GM18870 (cell line): Measurements from ENCODE around the gene DPY19L1.
"Not testable (repeated sequence)": the region's sequence is repeated elsewhere in the genome, so short reads cannot be mapped to it uniquely, and the experiment has no call there.

Experiments used
- ATAC-seq: cut with Tn5 transposase; IDR thresholded peaks from one replicate; pipeline ENCODE4 v1.9.1; 2021; ENCODE audit warnings: moderate library complexity; ENCODE audit not compliant: unreplicated experiment

The DPY19L1 gene

GRCh38 chr7:35035511-35035961 is 1.7 kb downstream of the DPY19L1 start:
- no peak for ATAC-seq

- ATAC-seq: no peak
Observed at GRCh38 chr7:35032166-35032565, 5.1 kb downstream of the DPY19L1 start.

DNA sequence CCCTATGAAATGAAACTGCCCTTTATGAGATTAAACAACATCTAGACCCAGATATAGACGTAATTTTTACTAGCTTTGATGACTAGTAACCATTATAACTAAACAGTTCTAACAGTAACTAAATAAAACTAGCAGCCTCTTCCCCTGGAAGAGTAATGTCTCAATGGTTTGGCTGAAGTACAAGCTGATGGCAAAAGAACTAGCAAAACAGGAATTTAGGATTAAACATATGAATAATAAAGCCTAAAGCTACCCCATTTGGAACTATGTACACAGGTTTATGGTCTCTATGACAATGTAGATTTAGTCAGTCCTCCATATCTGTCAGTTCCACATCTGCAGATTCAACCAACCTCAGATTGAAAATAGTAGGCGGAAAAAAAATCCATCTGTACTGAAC is 6.4 kb downstream of the DPY19L1 start:
- ATAC-seq: no peak

- ATAC-seq: no peak
Observed at GRCh38 chr7:35029311-35029710, 8.0 kb downstream of the DPY19L1 start.

GRCh38 chr7:35026150-35026549 is 11.1 kb downstream of the DPY19L1 start:
- no peak for ATAC-seq

DNA sequence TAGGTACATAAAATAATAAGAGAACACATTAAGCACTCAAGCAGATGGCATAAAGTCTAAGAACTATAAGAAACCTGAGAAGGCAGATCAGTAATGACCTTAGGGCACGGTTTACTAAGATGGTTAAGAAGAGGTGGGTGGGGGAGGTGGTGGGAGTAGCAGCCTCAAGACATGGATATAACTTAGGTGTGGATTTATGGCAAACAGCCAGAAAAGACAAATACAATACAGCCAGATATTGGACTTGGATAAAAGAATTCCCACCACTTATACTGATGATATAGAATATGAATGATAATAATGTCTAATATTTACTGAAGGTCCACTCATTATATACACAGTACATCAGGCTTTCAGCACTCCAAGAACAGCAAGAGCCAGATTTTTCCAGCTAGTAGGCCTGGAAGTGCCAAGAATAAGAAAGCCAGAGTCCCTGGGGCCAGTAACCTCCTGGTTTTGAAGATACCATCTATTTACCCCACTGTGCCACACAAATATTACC is 11.9 kb downstream of the DPY19L1 start:
- no peak for ATAC-seq

DNA sequence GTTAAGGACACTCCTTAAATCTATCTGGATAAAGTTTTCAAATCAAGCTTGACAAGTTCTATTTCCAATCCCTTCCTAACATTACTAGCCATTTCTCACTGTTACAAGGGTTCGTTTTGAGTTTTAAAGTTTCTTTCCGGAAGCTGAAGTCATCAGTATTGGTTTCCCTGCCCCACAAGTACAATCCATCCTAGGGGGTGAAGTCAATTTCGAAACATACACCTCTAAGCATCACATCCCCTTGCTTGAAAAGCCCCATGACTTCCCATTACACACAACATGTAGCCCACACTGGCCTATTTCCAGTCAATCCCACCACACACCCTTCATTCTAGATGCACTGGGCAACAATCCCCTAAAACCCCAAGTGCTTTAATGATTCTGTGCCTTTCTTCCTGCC is 13.0 kb downstream of the DPY19L1 start:
- no peak for ATAC-seq

- ATAC-seq: no peak
Observed at GRCh38 chr7:35022725-35023124, 14.6 kb downstream of the DPY19L1 start.

- no peak for ATAC-seq
Observed at GRCh38 chr7:35021445-35021844, 15.8 kb downstream of the DPY19L1 start.

DNA sequence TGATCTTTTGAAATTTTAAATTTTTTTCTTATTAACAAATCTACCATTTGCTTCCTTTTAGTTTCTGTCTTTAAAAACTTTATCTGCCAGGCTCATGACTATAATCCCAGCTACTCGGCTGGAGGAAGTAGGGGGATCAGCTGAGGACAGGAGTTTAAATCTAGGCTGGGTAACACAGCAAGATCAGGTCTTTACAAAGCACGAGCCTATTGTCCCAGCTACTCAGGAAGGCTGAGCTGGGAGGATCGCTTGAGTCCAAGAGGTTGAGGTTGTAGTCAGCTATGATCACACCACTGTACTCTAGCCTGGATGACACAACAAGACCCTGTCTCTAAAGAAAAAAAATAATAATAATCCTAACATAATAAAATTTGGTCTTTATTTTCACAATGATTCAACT is 17.5 kb downstream of the DPY19L1 start:
- no peak for ATAC-seq

- no peak for ATAC-seq
Observed at GRCh38 chr7:35019179-35019729, 18.0 kb downstream of the DPY19L1 start.

GRCh38 chr7:35015346-35015859 is 21.9 kb downstream of the DPY19L1 start:
- ATAC-seq: no peak

DNA sequence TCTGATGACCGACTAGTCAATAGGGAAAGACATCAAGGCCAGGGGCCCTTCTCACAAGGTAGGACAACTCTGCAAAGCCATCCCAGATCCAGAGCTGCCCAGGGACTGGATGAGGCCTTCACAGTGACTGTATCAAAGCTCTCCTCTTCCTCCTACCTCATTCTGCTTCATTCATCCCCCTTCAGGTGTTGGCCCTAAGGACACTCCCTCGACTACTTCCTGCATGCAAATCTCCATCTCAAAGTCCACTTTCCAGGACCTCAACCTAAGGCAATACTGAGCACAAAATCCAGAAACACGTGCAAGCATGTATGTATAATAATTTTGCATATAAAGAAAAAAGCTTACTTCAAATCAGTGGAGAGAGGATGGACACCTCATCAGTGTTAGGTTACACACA is 25.1 kb downstream of the DPY19L1 start:
- ATAC-seq: no peak

DNA sequence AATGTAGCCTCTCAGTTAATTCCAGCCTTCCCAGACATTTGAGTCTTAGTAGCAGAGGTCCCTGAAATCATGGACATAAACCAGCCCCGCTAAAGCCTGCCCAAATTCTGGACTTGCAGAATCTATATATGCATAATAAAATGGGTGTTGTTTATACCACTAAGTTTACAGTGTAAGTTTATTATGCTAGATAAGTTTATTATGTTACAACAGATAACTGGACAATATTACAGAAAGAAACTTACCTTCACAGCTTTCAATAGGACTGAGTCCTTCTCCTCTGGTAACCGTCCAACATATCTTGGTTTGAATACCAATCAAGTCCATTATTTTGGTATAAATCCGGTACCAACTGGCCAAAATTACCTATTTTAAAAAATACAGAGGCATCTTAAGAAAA is 26.2 kb downstream of the DPY19L1 start:
- ATAC-seq: no peak

GRCh38 chr7:35007768-35008167 is 29.5 kb downstream of the DPY19L1 start:
- no peak for ATAC-seq

DNA sequence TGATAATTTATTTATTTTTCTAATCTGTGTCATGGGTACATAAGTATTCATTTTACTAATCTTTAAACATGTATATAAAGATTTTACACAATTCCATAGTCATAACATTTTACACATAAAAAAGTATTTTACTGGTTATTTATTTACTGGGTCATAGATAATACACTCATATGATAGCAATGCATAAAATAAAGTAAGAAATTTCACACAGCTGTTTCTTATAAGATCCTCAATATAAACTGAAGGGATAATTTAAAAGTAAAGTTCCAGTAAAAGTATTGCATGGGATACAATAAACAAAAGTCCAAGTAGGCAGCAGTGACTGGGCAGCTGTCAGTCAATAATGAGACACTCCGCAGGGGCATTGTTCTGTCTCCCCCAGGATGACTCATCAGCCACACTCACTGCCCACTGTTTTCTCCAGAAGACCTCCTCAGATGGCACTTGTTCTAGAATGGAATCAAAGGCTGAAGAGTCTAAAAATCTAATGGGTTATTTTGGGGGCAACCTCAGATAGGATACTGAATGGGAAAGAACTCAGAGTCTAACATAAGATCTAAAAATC is 32.7 kb downstream of the DPY19L1 start:
- no peak for ATAC-seq

DNA sequence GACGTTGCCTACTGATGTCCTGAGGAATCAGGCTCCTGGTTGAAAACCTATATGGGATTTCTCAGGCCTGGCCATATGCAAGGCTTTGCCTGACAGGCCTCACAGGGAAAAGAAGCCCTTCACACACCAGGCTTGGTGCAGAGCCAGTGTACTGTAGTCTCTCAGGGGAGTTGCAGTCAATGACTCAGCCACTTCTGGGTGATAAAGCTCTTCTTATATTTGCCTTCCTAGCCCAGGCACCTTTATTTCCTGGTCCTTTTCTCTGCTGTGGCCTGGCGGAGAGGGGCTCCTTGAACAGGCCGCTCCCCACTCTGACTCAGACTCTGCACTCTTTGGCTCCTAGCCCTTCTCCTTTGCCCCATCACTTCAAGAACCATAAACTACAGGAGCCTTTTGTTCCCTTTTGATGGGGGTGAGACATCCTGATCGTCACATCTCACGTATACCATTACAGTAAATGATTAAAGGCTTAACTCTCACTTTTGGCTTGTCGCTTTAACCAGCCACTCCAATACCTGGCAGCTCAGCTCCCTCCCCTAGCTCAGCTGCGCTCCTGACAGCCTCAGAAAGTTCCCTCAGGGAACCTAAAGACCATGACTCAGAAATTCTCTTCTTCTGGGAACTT is 33.5 kb downstream of the DPY19L1 start:
- ATAC-seq: peak; percentile 46

DNA sequence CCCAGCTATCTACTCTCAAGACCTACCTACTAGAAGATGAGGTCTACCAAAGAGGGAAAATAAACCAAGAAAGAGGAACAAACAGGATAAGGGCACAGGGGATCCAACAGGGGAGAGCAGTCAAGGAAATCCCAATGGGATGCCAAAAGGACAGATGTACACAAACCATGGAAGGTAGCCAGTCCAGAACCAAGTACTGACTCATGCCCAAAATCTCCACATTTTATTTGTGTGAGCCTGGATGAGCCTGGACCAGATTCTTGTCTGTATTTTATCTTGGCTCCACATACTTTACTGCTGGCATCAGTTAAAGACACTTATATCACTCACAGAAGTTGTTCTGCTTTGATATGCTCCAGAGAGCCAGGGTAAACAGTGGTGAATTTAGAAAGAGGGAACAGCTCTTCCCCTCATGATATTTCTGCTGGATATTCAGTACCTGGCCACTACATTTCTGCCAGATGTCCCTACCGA is 34.1 kb downstream of the DPY19L1 start:
- ATAC-seq: not testable (repeated sequence)

DNA sequence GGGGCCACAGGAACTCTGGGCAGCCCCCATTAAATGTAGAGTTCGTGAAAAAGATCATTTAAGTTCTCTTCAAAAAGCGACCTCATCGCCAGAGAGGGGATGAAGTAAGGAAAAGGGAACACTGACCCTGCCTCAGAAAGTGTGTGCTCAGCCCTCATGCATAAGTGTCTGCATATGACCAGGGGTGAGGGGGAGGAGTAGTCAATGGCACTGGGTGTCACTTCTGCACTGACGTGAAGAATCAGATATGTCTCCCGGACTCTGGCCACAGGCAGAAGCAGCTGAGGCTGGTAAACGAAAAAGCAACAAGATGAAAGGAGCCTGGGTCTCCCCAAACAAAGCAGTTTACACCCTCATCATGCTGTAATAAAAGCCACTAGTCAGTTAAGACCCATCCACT is 39.0 kb downstream of the DPY19L1 start:
- ATAC-seq: not testable (repeated sequence)

DNA sequence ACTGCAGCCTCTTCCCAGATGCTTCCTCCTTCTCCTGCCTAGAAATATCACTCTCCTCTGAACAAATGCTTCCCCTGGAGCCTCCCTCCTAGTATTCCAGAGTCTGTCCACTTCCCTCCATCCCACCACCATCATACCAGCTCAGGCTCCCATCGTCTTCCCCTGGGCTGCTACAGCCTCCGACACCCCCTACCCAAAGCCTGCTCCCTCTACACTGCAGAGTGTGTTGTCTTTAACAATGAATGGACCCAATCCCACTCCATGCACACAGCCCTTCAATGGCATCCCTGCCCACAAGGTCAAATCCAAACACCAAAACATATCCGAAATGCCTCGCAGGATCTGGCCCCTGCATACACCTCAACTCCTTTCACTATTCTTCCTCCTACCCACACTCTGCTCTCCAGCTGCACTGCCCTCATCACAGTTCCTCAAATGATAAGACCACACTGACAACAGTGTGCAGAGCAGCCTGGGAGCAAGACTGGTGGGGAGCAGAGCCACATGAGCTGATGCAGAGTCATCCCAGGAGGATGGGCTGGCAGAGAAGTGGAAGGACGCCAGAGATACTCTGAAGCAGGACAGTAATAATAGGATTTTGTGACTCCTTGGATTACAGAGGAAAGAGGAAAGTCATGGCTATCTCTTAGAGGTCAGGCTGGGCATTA is 40.7 kb downstream of the DPY19L1 start:
- not testable (repeated sequence) for ATAC-seq

DNA sequence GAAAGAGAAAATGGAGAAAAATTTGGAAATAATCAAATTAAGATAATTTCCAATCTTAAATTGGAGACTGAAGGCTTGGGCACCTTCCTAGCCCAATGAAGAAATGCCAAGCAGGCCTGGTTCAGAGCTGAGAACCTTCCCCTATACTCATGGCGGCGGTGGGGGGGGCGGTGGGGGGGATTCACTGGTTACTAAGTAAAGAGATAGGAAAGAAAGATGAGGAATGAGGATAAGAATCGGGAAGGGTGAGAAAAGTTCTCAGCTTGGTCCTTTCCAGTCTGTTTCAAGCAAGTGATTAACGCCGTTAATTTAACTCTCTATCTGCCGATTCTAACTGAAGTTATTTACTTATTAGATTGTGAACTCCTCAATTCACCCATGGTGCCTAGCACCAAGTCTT is 41.5 kb downstream of the DPY19L1 start:
- ATAC-seq: no peak
